Germinal center (tissue), 1 donor: ENCODE results near the gene GTPBP10.

ENCODE experiments used
- DNase-seq: peaks from one replicate; pipeline ENCODE4 v3.0.0; 2012; ENCODE audit warnings: mixed read lengths, low spot score

Gene GTPBP10

GRCh38 chr7:90432752-90433151 lies 86.2 kb downstream of the GTPBP10 start:
- DNase-seq, result no peak

DNA sequence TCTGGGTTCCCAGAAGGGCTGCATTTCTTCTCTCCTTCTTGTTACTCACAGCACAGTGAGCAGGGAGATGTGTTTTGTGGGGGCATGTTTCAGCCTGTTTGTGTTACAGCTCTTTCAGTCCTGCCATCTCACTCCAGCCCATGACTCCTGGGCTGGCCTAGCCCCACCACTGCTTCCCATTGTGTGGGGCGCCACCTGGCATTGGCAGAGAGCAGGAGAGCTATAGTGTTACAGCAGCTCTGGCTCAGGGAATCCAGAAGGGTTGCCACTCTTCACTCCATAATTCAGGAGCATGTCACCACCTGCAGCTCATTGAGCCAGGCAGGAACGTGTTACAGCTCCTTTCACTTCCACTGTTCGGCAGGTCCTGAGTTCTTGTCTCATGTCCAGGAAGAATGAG lies 86.7 kb downstream of the GTPBP10 start:
- DNase-seq, result no peak
